GM12864 (cell line): ENCODE results near the gene UTP11.

Source experiments
- DNase-seq: peaks from one replicate; pipeline ENCODE4 v3.0.0-alpha.2; 2011; ENCODE audit warnings: low read depth
- H3K4me3 ChIP-seq: 2 replicates; pipeline ENCODE4 v1.5.1; 2011; ENCODE audit warnings: mild to moderate bottlenecking, low read depth, low read length, control low read depth
- TF ChIP-seq, protein P1 (sequence below): IDR thresholded peaks from 2 replicates; pipeline ENCODE4 v1.5.1; 2011; ENCODE audit warnings: low read depth, mild to moderate bottlenecking, moderate library complexity, low read length, control low read depth, inconsistent platforms; ENCODE audit errors: missing control alignments

Gene UTP11

DNA sequence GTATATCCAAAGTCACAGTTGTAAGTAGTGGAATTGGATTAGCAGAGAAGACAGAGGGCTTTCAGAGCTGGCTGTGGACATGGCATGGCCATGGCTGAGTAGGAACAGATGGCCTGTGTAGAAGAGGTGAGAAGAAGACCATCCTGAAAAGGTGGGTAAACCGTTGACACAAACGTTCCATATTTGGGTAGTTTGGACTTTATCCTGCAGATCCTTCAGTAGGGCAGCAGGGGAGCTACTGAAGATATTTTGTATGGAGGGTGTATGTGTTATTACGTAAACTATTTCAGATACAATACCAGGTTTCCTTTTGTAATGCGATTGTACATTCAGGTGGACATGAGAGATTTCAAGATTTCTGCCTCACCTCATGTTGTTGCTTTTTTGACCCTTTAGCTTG lies 1.6 kb downstream of the UTP11 start:
- DNase-seq = no peak
- no peak overlapping the region for H3K4me3 ChIP-seq

DNA sequence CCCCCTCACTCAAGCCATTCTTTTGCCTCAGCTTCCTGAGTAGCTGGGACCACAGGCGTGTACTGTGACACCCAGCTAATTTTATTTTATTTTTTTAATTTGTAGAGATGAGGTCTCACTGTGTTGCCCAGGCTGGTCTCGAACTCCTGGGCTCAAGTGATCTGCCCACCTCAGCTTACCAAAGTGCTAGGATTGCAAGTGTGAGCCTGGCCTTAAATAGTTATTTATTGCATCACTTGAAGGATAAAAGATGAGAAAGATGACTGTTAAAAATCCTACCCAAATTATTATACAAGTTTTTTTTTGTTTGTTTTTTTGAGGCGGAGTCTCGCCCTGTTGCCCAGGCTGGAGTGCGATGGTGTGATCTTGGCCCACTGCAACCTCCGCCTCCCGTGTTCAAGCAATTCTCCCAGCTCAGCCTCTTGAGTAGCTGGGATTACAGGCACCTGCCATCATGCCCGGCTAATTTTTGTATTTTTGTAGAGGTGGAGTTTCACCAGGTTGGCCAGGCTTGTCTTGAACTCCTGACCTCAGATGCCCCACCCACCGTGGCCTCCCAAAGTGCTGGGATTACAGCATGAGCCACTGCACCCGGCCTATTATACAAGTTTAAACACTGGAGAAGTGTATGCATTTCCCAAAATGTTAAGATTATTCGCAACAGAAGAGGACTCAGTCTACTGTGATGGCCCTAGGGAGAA lies 2.3 kb downstream of the UTP11 start:
- TF ChIP-seq, protein P1, sequence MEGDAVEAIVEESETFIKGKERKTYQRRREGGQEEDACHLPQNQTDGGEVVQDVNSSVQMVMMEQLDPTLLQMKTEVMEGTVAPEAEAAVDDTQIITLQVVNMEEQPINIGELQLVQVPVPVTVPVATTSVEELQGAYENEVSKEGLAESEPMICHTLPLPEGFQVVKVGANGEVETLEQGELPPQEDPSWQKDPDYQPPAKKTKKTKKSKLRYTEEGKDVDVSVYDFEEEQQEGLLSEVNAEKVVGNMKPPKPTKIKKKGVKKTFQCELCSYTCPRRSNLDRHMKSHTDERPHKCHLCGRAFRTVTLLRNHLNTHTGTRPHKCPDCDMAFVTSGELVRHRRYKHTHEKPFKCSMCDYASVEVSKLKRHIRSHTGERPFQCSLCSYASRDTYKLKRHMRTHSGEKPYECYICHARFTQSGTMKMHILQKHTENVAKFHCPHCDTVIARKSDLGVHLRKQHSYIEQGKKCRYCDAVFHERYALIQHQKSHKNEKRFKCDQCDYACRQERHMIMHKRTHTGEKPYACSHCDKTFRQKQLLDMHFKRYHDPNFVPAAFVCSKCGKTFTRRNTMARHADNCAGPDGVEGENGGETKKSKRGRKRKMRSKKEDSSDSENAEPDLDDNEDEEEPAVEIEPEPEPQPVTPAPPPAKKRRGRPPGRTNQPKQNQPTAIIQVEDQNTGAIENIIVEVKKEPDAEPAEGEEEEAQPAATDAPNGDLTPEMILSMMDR = no peak
- DNase-seq = no peak
- H3K4me3 ChIP-seq = no peak overlapping the region

More for the DNA sequence above, 1.6 kb downstream of the UTP11 start:
- TF ChIP-seq, protein P1 = no peak

DNA sequence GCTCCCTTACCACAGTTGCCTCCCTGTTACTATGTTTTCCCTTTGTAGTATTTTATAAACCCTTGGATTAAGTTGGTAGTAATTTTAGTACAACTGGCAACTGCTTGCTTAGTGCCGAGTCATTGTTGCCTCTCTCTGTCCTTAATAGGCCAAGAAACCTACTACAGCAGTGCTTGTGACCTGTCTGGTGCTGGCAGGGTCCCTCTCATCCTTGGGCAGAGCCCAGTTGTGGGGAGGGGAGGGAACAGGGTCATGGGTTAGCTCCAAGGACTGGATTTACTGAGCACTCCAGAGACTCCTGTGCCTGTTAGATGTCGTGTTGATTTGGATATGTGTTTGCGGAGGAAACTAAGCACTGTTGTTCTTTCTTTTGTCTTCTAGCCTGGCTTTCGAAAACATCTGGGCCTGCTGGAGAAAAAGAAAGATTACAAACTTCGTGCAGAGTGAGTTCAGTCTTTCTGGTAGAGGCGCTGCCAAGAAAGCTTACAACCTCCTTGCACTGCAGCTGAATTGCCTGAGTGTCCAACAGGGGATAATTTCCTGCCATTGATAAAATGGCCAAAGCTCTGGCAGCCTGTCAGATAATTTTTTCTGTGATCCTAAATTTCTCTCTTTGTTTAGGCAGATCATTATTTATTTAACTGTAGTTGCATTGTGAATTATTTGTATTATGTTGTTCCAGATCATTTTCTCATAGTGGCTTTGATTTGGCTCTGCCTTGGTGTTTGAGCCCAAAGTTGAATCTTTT lies 3.6 kb downstream of the UTP11 start:
- TF ChIP-seq, protein P1 = no peak
- H3K4me3 ChIP-seq = no peak overlapping the region
- no peak for DNase-seq

DNA sequence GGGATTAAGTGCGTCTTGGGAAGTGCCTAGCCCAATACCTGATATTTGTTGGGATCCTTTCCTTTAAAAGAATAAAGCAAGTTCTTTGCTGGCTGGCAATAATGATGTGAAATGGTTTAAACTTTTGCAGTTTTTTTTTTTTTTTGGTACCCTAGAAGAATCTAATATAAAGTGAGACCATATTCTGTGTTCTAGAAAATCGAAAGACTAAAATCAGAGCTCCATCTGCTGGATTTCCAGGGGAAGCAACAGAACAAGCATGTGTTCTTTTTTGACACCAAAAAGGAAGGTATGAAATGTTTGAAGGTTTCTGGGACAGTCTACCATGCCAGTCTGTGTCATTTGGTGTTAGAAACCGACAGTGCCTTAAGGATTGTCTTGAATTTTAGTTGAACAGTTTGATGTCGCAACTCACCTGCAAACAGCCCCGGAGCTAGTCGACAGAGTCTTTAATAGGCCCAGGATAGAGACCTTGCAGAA lies 6.4 kb downstream of the UTP11 start:
- DNase-seq = no peak
- TF ChIP-seq, protein P1 = peak; percentile 45
- no peak overlapping the region for H3K4me3 ChIP-seq

DNA sequence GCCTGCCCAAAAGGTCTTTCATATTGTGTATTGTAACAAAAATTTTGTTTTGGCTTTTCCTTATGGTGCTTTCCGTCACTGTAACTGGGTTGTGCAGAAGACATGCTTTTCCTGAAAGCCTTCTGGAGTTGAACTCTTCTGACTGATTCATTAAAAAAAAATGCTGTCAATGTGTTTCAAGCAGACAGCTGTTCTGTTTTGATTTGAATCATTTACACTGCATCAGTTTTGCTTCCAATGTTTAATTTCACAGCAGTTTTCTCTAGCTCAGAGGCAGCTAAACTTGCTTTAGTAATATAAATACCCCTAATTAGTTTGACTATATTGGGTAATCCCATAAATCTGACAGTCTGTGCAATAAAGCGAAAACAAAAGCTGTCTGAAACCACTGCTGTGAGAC lies 7.9 kb downstream of the UTP11 start:
- H3K4me3 ChIP-seq = no peak overlapping the region
- TF ChIP-seq, protein P1 = no peak
- no peak for DNase-seq

DNA sequence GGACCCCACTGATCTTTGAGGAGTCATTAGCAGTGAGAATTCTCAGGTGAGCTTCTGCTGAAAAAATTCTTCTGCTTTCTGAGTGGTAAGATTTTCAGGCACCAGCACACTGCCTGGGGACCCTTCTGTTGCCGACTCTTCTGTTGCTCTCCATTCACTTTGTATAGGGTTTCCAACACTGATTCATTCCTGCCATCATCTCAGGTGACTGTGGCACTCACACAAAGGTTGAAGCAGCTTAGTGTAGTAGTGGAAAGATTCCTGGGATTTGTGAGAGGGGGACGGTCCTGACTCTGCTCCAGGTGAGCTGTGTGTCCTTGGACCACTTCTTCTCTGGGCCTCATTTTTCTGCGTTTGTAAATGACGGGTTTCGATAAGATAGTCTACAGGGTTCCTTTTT lies 9.4 kb downstream of the UTP11 start:
- TF ChIP-seq, protein P1 = no peak
- H3K4me3 ChIP-seq = no peak overlapping the region
- no peak for DNase-seq
